Measurements from ENCODE around the gene TRIM54. TPM values are rescaled to one million over a fixed set of nuclear protein-coding genes. Genes with fewer than 3 reads are reported as not detected.
"Not testable (repeated sequence)": the region's sequence is repeated elsewhere in the genome, so short reads cannot be mapped to it uniquely, and the experiment has no call there.

Gene TRIM54
- polyA plus RNA-seq, 1 donor from 2014 or later, result not detected

- H3K79me2 ChIP-seq (replicated peaks; ENCODE audit: insufficient read depth, low read length), result no peaks in the 10 kb centered on the region
- no peak for TF ChIP-seq EZH2 (IDR thresholded peaks at IDR 0.05; ENCODE audit: borderline replicate concordance, insufficient read depth, low read length, poor library complexity, severe bottlenecking)
- no peak for TF ChIP-seq REST (IDR thresholded peaks at IDR 0.05; ENCODE audit: borderline replicate concordance)
- no peak for TF ChIP-seq EP300 (conservative IDR thresholded peaks at IDR 0.05; ENCODE audit: poor library complexity, severe bottlenecking)
- TF ChIP-seq SMC3 (conservative IDR thresholded peaks at IDR 0.05; ENCODE audit: poor library complexity), result no peak
- no peak for TF ChIP-seq RAD21 (conservative IDR thresholded peaks at IDR 0.05)
- TF ChIP-seq MXI1 (conservative IDR thresholded peaks at IDR 0.05; ENCODE audit: poor library complexity, severe bottlenecking), result no peak
- TF ChIP-seq TAF1 (IDR thresholded peaks at IDR 0.05; ENCODE audit: low read depth), result no peak
- TF ChIP-seq CTCF (IDR thresholded peaks at IDR 0.05; ENCODE audit: poor library complexity, severe bottlenecking), result no peak
- TF ChIP-seq POLR2AphosphoS5 (IDR thresholded peaks at IDR 0.05), result no peak
- no peaks in the 10 kb centered on the region for H3K9me2 ChIP-seq (ENCODE audit: insufficient read depth, low read length)
Observed at GRCh38 chr2:27315122-27315521, 32.9 kb downstream of the TRIM54 start.

GRCh38 chr2:27316655-27317412, 34.6 kb downstream of the TRIM54 start:
- no peaks in the 10 kb centered on the region for H3K9me3 ChIP-seq (ENCODE audit: low read length)
- H2AFZ ChIP-seq (ENCODE audit: low read depth, low read length), result no peak overlapping the region
- no peaks in the 10 kb centered on the region for H3K36me3 ChIP-seq (ENCODE audit: insufficient read depth, low read length)
- H3K4me2 ChIP-seq (ENCODE audit: low read length), result no peak overlapping the region
- no peak overlapping the region for H3K4me3 ChIP-seq (ENCODE audit: low read length)
- no peaks in the 10 kb centered on the region for H3F3A ChIP-seq (ENCODE audit: insufficient read depth, low read length, poor library complexity, severe bottlenecking)
- no peak for TF ChIP-seq MXI1 (conservative IDR thresholded peaks at IDR 0.05; ENCODE audit: poor library complexity, severe bottlenecking)
- no peak for TF ChIP-seq TAF1 (IDR thresholded peaks at IDR 0.05; ENCODE audit: low read depth)
- TF ChIP-seq POLR2AphosphoS5 (IDR thresholded peaks at IDR 0.05), result no peak
- no peak for TF ChIP-seq EZH2 (IDR thresholded peaks at IDR 0.05; ENCODE audit: borderline replicate concordance, insufficient read depth, low read length, poor library complexity, severe bottlenecking)
- no peak for TF ChIP-seq CTCF (IDR thresholded peaks at IDR 0.05; ENCODE audit: poor library complexity, severe bottlenecking)
- no peak for TF ChIP-seq REST (IDR thresholded peaks at IDR 0.05; ENCODE audit: borderline replicate concordance)
- no peak for TF ChIP-seq EP300 (conservative IDR thresholded peaks at IDR 0.05; ENCODE audit: poor library complexity, severe bottlenecking)
- no peak for TF ChIP-seq SMC3 (conservative IDR thresholded peaks at IDR 0.05; ENCODE audit: poor library complexity)
- TF ChIP-seq RAD21 (conservative IDR thresholded peaks at IDR 0.05), result no peak
- no peaks in the 10 kb centered on the region for H4K20me1 ChIP-seq (ENCODE audit: insufficient read depth)
- H3K27ac ChIP-seq (ENCODE audit: low read length), result no peak overlapping the region
- no peaks in the 10 kb centered on the region for H3K9me2 ChIP-seq (ENCODE audit: insufficient read depth, low read length)
- no peak overlapping the region for H3K9ac ChIP-seq (ENCODE audit: low read length)
- H3K79me2 ChIP-seq (replicated peaks; ENCODE audit: insufficient read depth, low read length), result peaks cover under 1% of the 10 kb centered on the region
- H3K27me3 ChIP-seq (ENCODE audit: insufficient read depth, low read depth, low read length), result no peaks in the 10 kb centered on the region

More at GRCh38 chr2:27315122-27315521, 32.9 kb downstream of the TRIM54 start:
- no peak overlapping the region for H3K4me2 ChIP-seq (ENCODE audit: low read length)
- H3K9me3 ChIP-seq (ENCODE audit: low read length), result no peaks in the 10 kb centered on the region
- no peak overlapping the region for H2AFZ ChIP-seq (ENCODE audit: low read depth, low read length)
- no peak overlapping the region for H3K27ac ChIP-seq (ENCODE audit: low read length)
- no peaks in the 10 kb centered on the region for H3F3A ChIP-seq (ENCODE audit: insufficient read depth, low read length, poor library complexity, severe bottlenecking)
- H3K27me3 ChIP-seq (ENCODE audit: insufficient read depth, low read depth, low read length), result no peaks in the 10 kb centered on the region
- no peak overlapping the region for H3K9ac ChIP-seq (ENCODE audit: low read length)
- H4K20me1 ChIP-seq (ENCODE audit: insufficient read depth), result no peaks in the 10 kb centered on the region
- no peaks in the 10 kb centered on the region for H3K36me3 ChIP-seq (ENCODE audit: insufficient read depth, low read length)
- H3K4me3 ChIP-seq (ENCODE audit: low read length), result no peak overlapping the region

- not testable (repeated sequence) for H3K27me3 ChIP-seq (ENCODE audit: insufficient read depth, low read depth, low read length); H4K20me1 ChIP-seq (ENCODE audit: insufficient read depth); H3K9me2 ChIP-seq (ENCODE audit: insufficient read depth, low read length); H3K36me3 ChIP-seq (ENCODE audit: insufficient read depth, low read length); H3K27ac ChIP-seq (ENCODE audit: low read length); H3K79me2 ChIP-seq (replicated peaks; ENCODE audit: insufficient read depth, low read length); H3K4me3 ChIP-seq (ENCODE audit: low read length); H2AFZ ChIP-seq (ENCODE audit: low read depth, low read length); H3K4me2 ChIP-seq (ENCODE audit: low read length); H3K9ac ChIP-seq (ENCODE audit: low read length); H3K9me3 ChIP-seq (ENCODE audit: low read length); H3F3A ChIP-seq (ENCODE audit: insufficient read depth, low read length, poor library complexity, severe bottlenecking)
Observed at GRCh38 chr2:27319839-27320238, 37.6 kb downstream of the TRIM54 start.

All from neural cell (in vitro differentiated cells).